K562 (cell line): ENCODE data around the gene MED29. TPM values are rescaled to one million over a fixed set of nuclear protein-coding genes. Genes with fewer than 3 reads are reported as not detected.
A peak's percentile ranks its signal among the peaks of the same experiment; 100 is the strongest.

ENCODE experiments used
- EHMT2 ChIP-seq: fragments of 450-650 bp; IDR thresholded peaks from 2 replicates; pipeline ENCODE4 v1.6.1; 2018; ENCODE audit warnings: antibody characterized with exemption
- FOXA3 ChIP-seq, 2 experiments: fragments of 450-650 bp in 1 of 2; sonication (generic) in 1 of 2; formaldehyde crosslinking; IDR thresholded peaks in 1 of 2; conservative IDR thresholded peaks in 1 of 2; 2 replicates each; pipeline versions ENCODE4 v1.4.0 to v1.8.0; 2020 to 2022; ENCODE audit warnings: mild to moderate bottlenecking in 2 of 2, missing genetic modification reagents in 1 of 2
- HES1 ChIP-seq: fragments of 450-650 bp; IDR thresholded peaks from 2 replicates; pipeline ENCODE4 v1.6.1; 2016; ENCODE audit warnings: low read depth, mild to moderate bottlenecking, moderate library complexity
- HMBOX1 ChIP-seq: sonication (generic); IDR thresholded peaks from 2 replicates; pipeline ENCODE4 v1.6.1; 2016
- JUNB ChIP-seq: fragments of 450-650 bp; formaldehyde crosslinking; conservative IDR thresholded peaks from 2 replicates; pipeline ENCODE4 v1.4.0; 2020; ENCODE audit warnings: mild to moderate bottlenecking
- NFIC ChIP-seq: fragments of 450-650 bp; IDR thresholded peaks from 2 replicates; pipeline ENCODE4 v1.6.1; 2017; ENCODE audit warnings: mild to moderate bottlenecking, inconsistent platforms
- RBM14 ChIP-seq: fragments of 200-400 bp; formaldehyde crosslinking; IDR thresholded peaks from 2 replicates; pipeline ENCODE4 v1.6.1; 2018; ENCODE audit warnings: low read depth, mild to moderate bottlenecking, low read length, moderate library complexity, borderline replicate concordance; ENCODE audit not compliant: insufficient read depth
- REST ChIP-seq, 2 experiments: fragments of 450-650 bp; formaldehyde crosslinking in 1 of 2; IDR thresholded peaks; 2 replicates each; pipeline versions ENCODE4 v1.4.0 to v1.6.1; 2014 to 2020; ENCODE audit warnings: mild to moderate bottlenecking in 2 of 2, borderline replicate concordance in 1 of 2, low read depth in 1 of 2
- SOX6 ChIP-seq: fragments of 450-650 bp; IDR thresholded peaks from 2 replicates; pipeline ENCODE4 v1.6.1; 2014; ENCODE audit warnings: mild to moderate bottlenecking
- STAT5A ChIP-seq: IDR thresholded peaks from 2 replicates; pipeline ENCODE4 v1.6.1; 2012; ENCODE audit warnings: low read length, inconsistent platforms, borderline replicate concordance
- SUPT5H ChIP-seq: fragments of 450-650 bp; IDR thresholded peaks from 2 replicates; pipeline ENCODE4 v1.6.1; 2016
- TFE3 ChIP-seq: fragments of 450-650 bp; formaldehyde crosslinking; IDR thresholded peaks from 2 replicates; pipeline ENCODE4 v1.4.0; 2020; ENCODE audit warnings: mild to moderate bottlenecking, mixed read lengths
- ZNF41 ChIP-seq: fragments of 250-450 bp; sonication (Bioruptor Pico); conservative IDR thresholded peaks from 2 replicates; pipeline ENCODE4 v1.4.0; 2020; ENCODE audit warnings: mild to moderate bottlenecking
- polyA plus RNA-seq, 8 experiments: library from polyadenylated mRNA; depleted of rRNA in 4 of 8; stranded (reverse) in 5 of 8; unstranded in 3 of 8; fragments of >200 nt; fragmentation: Nextera tagmentation in 2 of 8; fragmentation: Illumina TruSeq in 1 of 8; extraction: Ambion mirVana in 2 of 8; extraction: Trizol in 1 of 8; gene quantifications; 2 replicates each; pipeline versions ENCODE4 v1.2.1 to v1.2.3, GENCODE V29; 2011 to 2014; ENCODE audit warnings: inconsistent platforms in 1 of 8, missing spikeins in 1 of 8
- total RNA-seq, 7 experiments: library from RNA; depleted of rRNA in 6 of 7; stranded (reverse); fragments of >200 nt in 6 of 7; fragmentation: Illumina TruSeq in 2 of 7; extraction: Trizol in 2 of 7; gene quantifications; 2 replicates each; pipeline versions ENCODE4 v1.2.1 to v1.2.3, GENCODE V29; 2011 to 2021; ENCODE audit warnings: low replicate concordance in 1 of 7

The MED29 gene
- total and polyA plus RNA-seq, 9 of the 15 experiments (the other 6 are each of a cell fraction or from before 2014, with no cell fraction given): 1.8 to 22.6 (median 12.4) TPM

GRCh38 chr19:39434123-39435076 is 43.2 kb downstream of the MED29 start (continued):
- TF ChIP-seq REST (IDR thresholded peaks at IDR 0.05; ENCODE audit: borderline replicate concordance) (no peak), REST (CRISPR knock-in tag; IDR thresholded peaks at IDR 0.05; ENCODE audit: low read depth) (no peak), HMBOX1 (no peak), SOX6 (no peak), JUNB (no peak), TFE3 (CRISPR knock-in tag) (no peak), HES1 (no peak), NFIC (no peak), ZNF41 (no peak), FOXA3 (CRISPR knock-in tag; conservative IDR thresholded peaks at IDR 0.05 in 1 of 2, IDR thresholded peaks at IDR 0.05 in 1 of 2) (no peak), SUPT5H (0 out of 2 replicates have a peak, but pooled peaks have one; percentile 16), STAT5A (no peak), RBM14 (no peak), EHMT2 (no peak)
